COLO668 (cell line): ENCODE measurements around the gene HES2.
"Not testable (repeated sequence)": the region's sequence is repeated elsewhere in the genome, so short reads cannot be mapped to it uniquely, and the experiment has no call there.

ENCODE experiments used
- DNase-seq: peaks from one replicate; lab custom pipeline; 2025; ENCODE audit not compliant: unreplicated experiment; lab: John Stamatoyannopoulos, UW

The HES2 gene

GRCh38 chr1:6391951-6392808 lies 27.5 kb downstream of the HES2 start:
- DNase-seq: peak; percentile 49

- no peak for DNase-seq
These were observed 29.7 kb downstream of the HES2 start for GRCh38 chr1:6389971-6390370.

GRCh38 chr1:6386371-6386949 lies 33.3 kb downstream of the HES2 start:
- DNase-seq: no peak

- peak; percentile 97 for DNase-seq
These were observed 34.1 kb downstream of the HES2 start for GRCh38 chr1:6385488-6386191.

- peak; percentile 54 for DNase-seq
These were observed 34.8 kb downstream of the HES2 start for GRCh38 chr1:6384962-6385361.

GRCh38 chr1:6384135-6384534 lies 35.6 kb downstream of the HES2 start:
- no peak for DNase-seq

- DNase-seq: no peak
These were observed 39.7 kb downstream of the HES2 start for GRCh38 chr1:6380037-6380436.

- peak; percentile 61 for DNase-seq
These were observed 41.5 kb downstream of the HES2 start for GRCh38 chr1:6378096-6378746.

- peak; percentile 98 for DNase-seq
These were observed 45.6 kb downstream of the HES2 start for GRCh38 chr1:6373961-6374720.

- DNase-seq: not testable (repeated sequence)
These were observed 47.5 kb downstream of the HES2 start for GRCh38 chr1:6372236-6372635.

- no peak for DNase-seq
These were observed 49.7 kb downstream of the HES2 start for GRCh38 chr1:6370006-6370405.

GRCh38 chr1:6367381-6368012 lies 52.2 kb downstream of the HES2 start:
- no peak for DNase-seq

- DNase-seq: no peak
These were observed 54.7 kb downstream of the HES2 start for GRCh38 chr1:6365047-6365446.

GRCh38 chr1:6363085-6363884 lies 56.4 kb downstream of the HES2 start:
- DNase-seq: peak; percentile 66
